ENCODE data around the gene SMAD2.

The SMAD2 gene

GRCh38 chr18:47802802-47803201, 127.7 kb downstream of the SMAD2 start:
- no peak for DNase-seq (ENCODE audit: low spot score)
- no peak for TF ChIP-seq CTCF (IDR thresholded peaks at IDR 0.05; ENCODE audit: extremely low read depth, missing control alignments)

GRCh38 chr18:47801817-47802216, 128.6 kb downstream of the SMAD2 start:
- DNase-seq (ENCODE audit: low spot score), result no peak
- TF ChIP-seq CTCF (IDR thresholded peaks at IDR 0.05; ENCODE audit: extremely low read depth, missing control alignments), result no peak

GRCh38 chr18:47800756-47801155, 129.7 kb downstream of the SMAD2 start:
- TF ChIP-seq CTCF (IDR thresholded peaks at IDR 0.05; ENCODE audit: extremely low read depth, missing control alignments), result no peak
- DNase-seq (ENCODE audit: low spot score), result no peak

GRCh38 chr18:47800248-47800647, 130.2 kb downstream of the SMAD2 start:
- DNase-seq (ENCODE audit: low spot score), result no peak

GRCh38 chr18:47799376-47799775, 131.1 kb downstream of the SMAD2 start:
- DNase-seq (ENCODE audit: low spot score), result no peak
- no peak for TF ChIP-seq CTCF (IDR thresholded peaks at IDR 0.05; ENCODE audit: extremely low read depth, missing control alignments)

More at GRCh38 chr18:47800248-47800647, 130.2 kb downstream of the SMAD2 start:
- TF ChIP-seq CTCF (IDR thresholded peaks at IDR 0.05; ENCODE audit: extremely low read depth, missing control alignments), result no peak

- no peak for TF ChIP-seq CTCF (IDR thresholded peaks at IDR 0.05; ENCODE audit: extremely low read depth, missing control alignments)
- no peak for DNase-seq (ENCODE audit: low spot score)
Observed at GRCh38 chr18:47798366-47798765, 132.1 kb downstream of the SMAD2 start.

GRCh38 chr18:47797126-47797525, 133.3 kb downstream of the SMAD2 start:
- no peak for TF ChIP-seq CTCF (IDR thresholded peaks at IDR 0.05; ENCODE audit: extremely low read depth, missing control alignments)
- no peak for DNase-seq (ENCODE audit: low spot score)

Measured in GM20000 (cell line).